GM23338 (cell line): ENCODE data around the gene FOXD2. TPM values are rescaled to one million over a fixed set of nuclear protein-coding genes. Genes with fewer than 3 reads are reported as not detected.

Experiments
- ATAC-seq: fragments of 200-7000 bp; cut with Tn5 transposase; 3 replicates; pipeline ENCODE4 v1.9.1; 2020
- DNase-seq: peaks from one replicate; pipeline ENCODE4 v3.0.0-alpha.2; 2015; ENCODE audit warnings: low spot score
- H2AFZ ChIP-seq: fragments of 200-600 bp; sonication (generic); 2 replicates; pipeline ENCODE4 v1.8.0; 2016; ENCODE audit warnings: antibody characterized with exemption, mild to moderate bottlenecking, moderate library complexity
- H3F3A ChIP-seq: fragments of 200-600 bp; sonication (generic); replicated peaks from 2 replicates; pipeline ENCODE4 v1.8.0; 2017; ENCODE audit warnings: antibody characterized with exemption, mixed run types, low read depth
- H3K27ac ChIP-seq: fragments of 200-600 bp; sonication (generic); 2 replicates; pipeline ENCODE4 v1.6.1; 2016; ENCODE audit warnings: low read depth
- H3K27me3 ChIP-seq: fragments of 200-600 bp; sonication (generic); 2 replicates; pipeline ENCODE4 v1.8.0; 2016; ENCODE audit warnings: mild to moderate bottlenecking, mixed run types, moderate library complexity; ENCODE audit not compliant: insufficient read depth
- H3K36me3 ChIP-seq: fragments of 200-600 bp; sonication (generic); 2 replicates; pipeline ENCODE4 v1.8.0; 2016; ENCODE audit warnings: mild to moderate bottlenecking; ENCODE audit not compliant: insufficient read depth
- H3K4me1 ChIP-seq: fragments of 200-600 bp; sonication (generic); 2 replicates; pipeline ENCODE4 v1.8.0; 2016; ENCODE audit warnings: mild to moderate bottlenecking, moderate library complexity; ENCODE audit not compliant: insufficient read depth
- H3K4me2 ChIP-seq: fragments of 200-600 bp; sonication (generic); 2 replicates; pipeline ENCODE4 v1.7.1; 2017; ENCODE audit warnings: mixed run types
- H3K4me3 ChIP-seq: fragments of 200-600 bp; sonication (generic); 2 replicates; pipeline ENCODE4 v1.6.1; 2016; ENCODE audit warnings: mixed run types
- H3K79me2 ChIP-seq: fragments of 200-600 bp; sonication (generic); replicated peaks from 2 replicates; pipeline ENCODE4 v1.8.0; 2017; ENCODE audit warnings: mild to moderate bottlenecking; ENCODE audit not compliant: insufficient read depth
- H3K9me2 ChIP-seq: fragments of 200-600 bp; sonication (generic); 2 replicates; pipeline ENCODE4 v1.8.0; 2017; ENCODE audit not compliant: insufficient read depth
- H4K20me1 ChIP-seq: fragments of 200-600 bp; sonication (generic); replicated peaks from 2 replicates; pipeline ENCODE4 v1.8.0; 2017; ENCODE audit warnings: mild to moderate bottlenecking; ENCODE audit not compliant: insufficient read depth
- H3K27ac Mint-ChIP-seq: 2 replicates; pipeline ENCODE4 v1.8.0; 2020; ENCODE audit warnings: inconsistent platforms, mild to moderate bottlenecking, moderate library complexity, mixed read lengths
- H3K27me3 Mint-ChIP-seq: 3 replicates; pipeline ENCODE4 v1.8.0; 2022; ENCODE audit warnings: low read depth, mild to moderate bottlenecking, moderate library complexity, mixed read lengths, inconsistent platforms; ENCODE audit not compliant: insufficient read depth, poor library complexity
- H3K36me3 Mint-ChIP-seq: 3 replicates; pipeline ENCODE4 v1.8.0; 2021; ENCODE audit warnings: low read depth, mild to moderate bottlenecking, inconsistent platforms, moderate library complexity, mixed read lengths
- H3K4me1 Mint-ChIP-seq: 3 replicates; pipeline ENCODE4 v1.8.0; 2020; ENCODE audit warnings: mild to moderate bottlenecking, inconsistent platforms, mixed read lengths
- H3K4me3 Mint-ChIP-seq: 3 replicates; pipeline ENCODE4 v1.8.0; 2021; ENCODE audit warnings: moderate library complexity, mild to moderate bottlenecking, inconsistent platforms, mixed read lengths
- H3K9me3 Mint-ChIP-seq: 3 replicates; pipeline ENCODE4 v1.8.0; 2020; ENCODE audit warnings: moderate library complexity, mild to moderate bottlenecking, inconsistent platforms, mixed read lengths
- CREB1 ChIP-seq: fragments of 250-450 bp; sonication (Bioruptor Pico); IDR thresholded peaks from 2 replicates; pipeline ENCODE4 v1.5.0; 2020; ENCODE audit warnings: low read depth, mild to moderate bottlenecking, moderate library complexity
- EZH2 ChIP-seq: fragments of 200-600 bp; sonication (generic); IDR thresholded peaks from one replicate; pipeline ENCODE4 v1.8.0; 2017; ENCODE audit warnings: antibody characterized with exemption, mild to moderate bottlenecking, low read depth; ENCODE audit not compliant: unreplicated experiment
- EZH2phosphoT487 ChIP-seq: fragments of 200-600 bp; sonication (generic); IDR thresholded peaks from one replicate; pipeline ENCODE4 v1.8.1; 2018; ENCODE audit warnings: antibody characterized with exemption; ENCODE audit not compliant: unreplicated experiment
- JUNB ChIP-seq: IDR thresholded peaks from one replicate; pipeline ENCODE4 v1.6.1; 2016; ENCODE audit warnings: antibody characterized with exemption; ENCODE audit not compliant: unreplicated experiment
- POLR2AphosphoS5 ChIP-seq: IDR thresholded peaks from 2 replicates; pipeline ENCODE4 v1.6.1; 2016; ENCODE audit warnings: antibody characterized with exemption, low read depth
- ZNF114 ChIP-seq: fragments of 250-450 bp; sonication (Bioruptor Pico); IDR thresholded peaks from 2 replicates; pipeline ENCODE4 v1.5.0; 2020; ENCODE audit warnings: mild to moderate bottlenecking, moderate library complexity
- ZNF331 ChIP-seq: fragments of 250-450 bp; sonication (Bioruptor Pico); IDR thresholded peaks from 2 replicates; pipeline ENCODE4 v1.5.0; 2020; ENCODE audit warnings: low read depth, mild to moderate bottlenecking, moderate library complexity
- polyA plus RNA-seq: library from polyadenylated mRNA; unstranded; fragments of >200 nt; fragmentation: Nextera tagmentation; extraction: Ambion mirVana; gene quantifications from 2 replicates; pipeline ENCODE4 v1.2.1, GENCODE V29; 2016
- total RNA-seq: library from RNA; depleted of rRNA; stranded (reverse); fragments of >200 nt; shearing (Covaris generic); gene quantifications from 2 replicates; pipeline ENCODE4 v1.2.3, GENCODE V29; 2014
- TF ChIP-seq, protein P1 (sequence below), 2 experiments: fragments of 200-600 bp in 1 of 2; sonication (generic) in 1 of 2; conservative IDR thresholded peaks; 2 replicates each; pipeline versions ENCODE4 v1.5.1 to v1.6.1; 2016 to 2017; ENCODE audit warnings: antibody characterized with exemption in 2 of 2, low read depth in 2 of 2, mild to moderate bottlenecking in 2 of 2, moderate library complexity in 1 of 2
- TF ChIP-seq, protein P2 (sequence below): IDR thresholded peaks from one replicate; pipeline ENCODE4 v1.6.1; 2018; ENCODE audit warnings: antibody characterized with exemption; ENCODE audit not compliant: unreplicated experiment
- TF ChIP-seq, protein P3 (sequence below): fragments of 250-450 bp; sonication (Bioruptor Pico); IDR thresholded peaks from 2 replicates; pipeline ENCODE4 v1.5.0; 2020; ENCODE audit warnings: mild to moderate bottlenecking, moderate library complexity

Gene FOXD2
- total and polyA plus RNA-seq, 2 experiments from 2014 or later = 0.28 TPM; not detected in 1

DNA sequence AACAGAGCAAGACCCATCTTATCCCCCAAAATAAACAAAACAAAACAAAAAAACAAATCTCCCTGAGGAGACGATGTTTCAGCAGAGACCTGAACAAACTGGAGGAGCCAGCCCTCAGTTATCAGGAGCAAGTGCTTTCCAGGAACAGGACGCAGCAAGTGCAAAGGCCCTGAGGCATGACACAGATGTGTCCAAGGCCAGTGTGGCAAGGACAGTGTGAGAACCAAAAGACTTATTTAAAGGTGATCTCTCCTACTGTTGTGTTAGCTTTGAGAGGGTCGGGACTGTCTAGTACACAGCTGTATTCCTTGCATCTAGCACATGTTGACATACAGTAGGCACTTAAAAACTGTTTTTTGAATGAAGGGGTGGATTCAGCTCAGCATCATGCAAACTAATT, 48.0 kb downstream of the FOXD2 start:
- no peaks in the 10 kb centered on the region for H4K20me1 ChIP-seq
- H3K36me3 ChIP-seq = no peaks in the 10 kb centered on the region
- ATAC-seq (no peak), DNase-seq (no peak)
- H2AFZ ChIP-seq = no peak overlapping the region
- no peak overlapping the region for H3K4me3 ChIP-seq
- no peaks in the 10 kb centered on the region for H3K27me3 ChIP-seq
- no peaks in the 10 kb centered on the region for H3K9me3 Mint-ChIP-seq
- no peaks in the 10 kb centered on the region for H3K79me2 ChIP-seq
- no peak overlapping the region for H3K27ac ChIP-seq
- no peaks in the 10 kb centered on the region for H3K27me3 Mint-ChIP-seq
- no peak overlapping the region for H3K4me2 ChIP-seq
- H3K4me1 Mint-ChIP-seq = no peaks in the 10 kb centered on the region
- H3K27ac Mint-ChIP-seq = no peak overlapping the region
- H3K4me3 Mint-ChIP-seq = no peak overlapping the region
- TF ChIP-seq, protein P1, sequence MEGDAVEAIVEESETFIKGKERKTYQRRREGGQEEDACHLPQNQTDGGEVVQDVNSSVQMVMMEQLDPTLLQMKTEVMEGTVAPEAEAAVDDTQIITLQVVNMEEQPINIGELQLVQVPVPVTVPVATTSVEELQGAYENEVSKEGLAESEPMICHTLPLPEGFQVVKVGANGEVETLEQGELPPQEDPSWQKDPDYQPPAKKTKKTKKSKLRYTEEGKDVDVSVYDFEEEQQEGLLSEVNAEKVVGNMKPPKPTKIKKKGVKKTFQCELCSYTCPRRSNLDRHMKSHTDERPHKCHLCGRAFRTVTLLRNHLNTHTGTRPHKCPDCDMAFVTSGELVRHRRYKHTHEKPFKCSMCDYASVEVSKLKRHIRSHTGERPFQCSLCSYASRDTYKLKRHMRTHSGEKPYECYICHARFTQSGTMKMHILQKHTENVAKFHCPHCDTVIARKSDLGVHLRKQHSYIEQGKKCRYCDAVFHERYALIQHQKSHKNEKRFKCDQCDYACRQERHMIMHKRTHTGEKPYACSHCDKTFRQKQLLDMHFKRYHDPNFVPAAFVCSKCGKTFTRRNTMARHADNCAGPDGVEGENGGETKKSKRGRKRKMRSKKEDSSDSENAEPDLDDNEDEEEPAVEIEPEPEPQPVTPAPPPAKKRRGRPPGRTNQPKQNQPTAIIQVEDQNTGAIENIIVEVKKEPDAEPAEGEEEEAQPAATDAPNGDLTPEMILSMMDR (conservative IDR thresholded peaks at IDR 0.05; ENCODE audit: low read depth in 2 of 2) = no peak
- TF ChIP-seq POLR2AphosphoS5 (no peak), EZH2phosphoT487 (no peak), JUNB (no peak), EZH2 (no peak), CREB1 (CRISPR knock-in tag) (no peak), ZNF114 (CRISPR knock-in tag) (no peak), ZNF331 (CRISPR knock-in tag) (no peak)
- TF ChIP-seq, protein P2, sequence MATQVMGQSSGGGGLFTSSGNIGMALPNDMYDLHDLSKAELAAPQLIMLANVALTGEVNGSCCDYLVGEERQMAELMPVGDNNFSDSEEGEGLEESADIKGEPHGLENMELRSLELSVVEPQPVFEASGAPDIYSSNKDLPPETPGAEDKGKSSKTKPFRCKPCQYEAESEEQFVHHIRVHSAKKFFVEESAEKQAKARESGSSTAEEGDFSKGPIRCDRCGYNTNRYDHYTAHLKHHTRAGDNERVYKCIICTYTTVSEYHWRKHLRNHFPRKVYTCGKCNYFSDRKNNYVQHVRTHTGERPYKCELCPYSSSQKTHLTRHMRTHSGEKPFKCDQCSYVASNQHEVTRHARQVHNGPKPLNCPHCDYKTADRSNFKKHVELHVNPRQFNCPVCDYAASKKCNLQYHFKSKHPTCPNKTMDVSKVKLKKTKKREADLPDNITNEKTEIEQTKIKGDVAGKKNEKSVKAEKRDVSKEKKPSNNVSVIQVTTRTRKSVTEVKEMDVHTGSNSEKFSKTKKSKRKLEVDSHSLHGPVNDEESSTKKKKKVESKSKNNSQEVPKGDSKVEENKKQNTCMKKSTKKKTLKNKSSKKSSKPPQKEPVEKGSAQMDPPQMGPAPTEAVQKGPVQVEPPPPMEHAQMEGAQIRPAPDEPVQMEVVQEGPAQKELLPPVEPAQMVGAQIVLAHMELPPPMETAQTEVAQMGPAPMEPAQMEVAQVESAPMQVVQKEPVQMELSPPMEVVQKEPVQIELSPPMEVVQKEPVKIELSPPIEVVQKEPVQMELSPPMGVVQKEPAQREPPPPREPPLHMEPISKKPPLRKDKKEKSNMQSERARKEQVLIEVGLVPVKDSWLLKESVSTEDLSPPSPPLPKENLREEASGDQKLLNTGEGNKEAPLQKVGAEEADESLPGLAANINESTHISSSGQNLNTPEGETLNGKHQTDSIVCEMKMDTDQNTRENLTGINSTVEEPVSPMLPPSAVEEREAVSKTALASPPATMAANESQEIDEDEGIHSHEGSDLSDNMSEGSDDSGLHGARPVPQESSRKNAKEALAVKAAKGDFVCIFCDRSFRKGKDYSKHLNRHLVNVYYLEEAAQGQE = no peak
- TF ChIP-seq, protein P3, sequence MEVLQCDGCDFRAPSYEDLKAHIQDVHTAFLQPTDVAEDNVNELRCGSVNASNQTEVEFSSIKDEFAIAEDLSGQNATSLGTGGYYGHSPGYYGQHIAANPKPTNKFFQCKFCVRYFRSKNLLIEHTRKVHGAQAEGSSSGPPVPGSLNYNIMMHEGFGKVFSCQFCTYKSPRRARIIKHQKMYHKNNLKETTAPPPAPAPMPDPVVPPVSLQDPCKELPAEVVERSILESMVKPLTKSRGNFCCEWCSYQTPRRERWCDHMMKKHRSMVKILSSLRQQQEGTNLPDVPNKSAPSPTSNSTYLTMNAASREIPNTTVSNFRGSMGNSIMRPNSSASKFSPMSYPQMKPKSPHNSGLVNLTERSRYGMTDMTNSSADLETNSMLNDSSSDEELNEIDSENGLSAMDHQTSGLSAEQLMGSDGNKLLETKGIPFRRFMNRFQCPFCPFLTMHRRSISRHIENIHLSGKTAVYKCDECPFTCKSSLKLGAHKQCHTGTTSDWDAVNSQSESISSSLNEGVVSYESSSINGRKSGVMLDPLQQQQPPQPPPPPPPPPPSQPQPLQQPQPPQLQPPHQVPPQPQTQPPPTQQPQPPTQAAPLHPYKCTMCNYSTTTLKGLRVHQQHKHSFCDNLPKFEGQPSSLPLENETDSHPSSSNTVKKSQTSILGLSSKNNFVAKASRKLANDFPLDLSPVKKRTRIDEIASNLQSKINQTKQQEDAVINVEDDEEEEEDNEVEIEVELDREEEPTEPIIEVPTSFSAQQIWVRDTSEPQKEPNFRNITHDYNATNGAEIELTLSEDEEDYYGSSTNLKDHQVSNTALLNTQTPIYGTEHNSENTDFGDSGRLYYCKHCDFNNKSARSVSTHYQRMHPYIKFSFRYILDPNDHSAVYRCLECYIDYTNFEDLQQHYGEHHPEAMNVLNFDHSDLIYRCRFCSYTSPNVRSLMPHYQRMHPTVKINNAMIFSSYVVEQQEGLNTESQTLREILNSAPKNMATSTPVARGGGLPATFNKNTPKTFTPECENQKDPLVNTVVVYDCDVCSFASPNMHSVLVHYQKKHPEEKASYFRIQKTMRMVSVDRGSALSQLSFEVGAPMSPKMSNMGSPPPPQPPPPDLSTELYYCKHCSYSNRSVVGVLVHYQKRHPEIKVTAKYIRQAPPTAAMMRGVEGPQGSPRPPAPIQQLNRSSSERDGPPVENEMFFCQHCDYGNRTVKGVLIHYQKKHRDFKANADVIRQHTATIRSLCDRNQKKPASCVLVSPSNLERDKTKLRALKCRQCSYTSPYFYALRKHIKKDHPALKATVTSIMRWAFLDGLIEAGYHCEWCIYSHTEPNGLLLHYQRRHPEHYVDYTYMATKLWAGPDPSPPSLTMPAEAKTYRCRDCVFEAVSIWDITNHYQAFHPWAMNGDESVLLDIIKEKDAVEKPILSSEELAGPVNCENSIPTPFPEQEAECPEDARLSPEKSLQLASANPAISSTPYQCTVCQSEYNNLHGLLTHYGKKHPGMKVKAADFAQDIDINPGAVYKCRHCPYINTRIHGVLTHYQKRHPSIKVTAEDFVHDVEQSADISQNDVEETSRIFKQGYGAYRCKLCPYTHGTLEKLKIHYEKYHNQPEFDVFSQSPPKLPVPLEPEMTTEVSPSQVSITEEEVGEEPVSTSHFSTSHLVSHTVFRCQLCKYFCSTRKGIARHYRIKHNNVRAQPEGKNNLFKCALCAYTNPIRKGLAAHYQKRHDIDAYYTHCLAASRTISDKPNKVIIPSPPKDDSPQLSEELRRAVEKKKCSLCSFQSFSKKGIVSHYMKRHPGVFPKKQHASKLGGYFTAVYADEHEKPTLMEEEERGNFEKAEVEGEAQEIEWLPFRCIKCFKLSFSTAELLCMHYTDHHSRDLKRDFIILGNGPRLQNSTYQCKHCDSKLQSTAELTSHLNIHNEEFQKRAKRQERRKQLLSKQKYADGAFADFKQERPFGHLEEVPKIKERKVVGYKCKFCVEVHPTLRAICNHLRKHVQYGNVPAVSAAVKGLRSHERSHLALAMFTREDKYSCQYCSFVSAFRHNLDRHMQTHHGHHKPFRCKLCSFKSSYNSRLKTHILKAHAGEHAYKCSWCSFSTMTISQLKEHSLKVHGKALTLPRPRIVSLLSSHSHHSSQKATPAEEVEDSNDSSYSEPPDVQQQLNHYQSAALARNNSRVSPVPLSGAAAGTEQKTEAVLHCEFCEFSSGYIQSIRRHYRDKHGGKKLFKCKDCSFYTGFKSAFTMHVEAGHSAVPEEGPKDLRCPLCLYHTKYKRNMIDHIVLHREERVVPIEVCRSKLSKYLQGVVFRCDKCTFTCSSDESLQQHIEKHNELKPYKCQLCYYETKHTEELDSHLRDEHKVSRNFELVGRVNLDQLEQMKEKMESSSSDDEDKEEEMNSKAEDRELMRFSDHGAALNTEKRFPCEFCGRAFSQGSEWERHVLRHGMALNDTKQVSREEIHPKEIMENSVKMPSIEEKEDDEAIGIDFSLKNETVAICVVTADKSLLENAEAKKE (CRISPR knock-in tag) = no peak
- H3K4me1 ChIP-seq = no peaks in the 10 kb centered on the region
- no peaks in the 10 kb centered on the region for H3K9me2 ChIP-seq
- H3K36me3 Mint-ChIP-seq = no peaks in the 10 kb centered on the region; the same call in 2 of the 3 replicates
- no peaks in the 10 kb centered on the region for H3F3A ChIP-seq
